ENCODE data around the gene CFAP65. TPM values are rescaled to one million over a fixed set of nuclear protein-coding genes. Genes with fewer than 3 reads are reported as not detected.
A peak's percentile ranks its signal among the peaks of the same experiment; 100 is the strongest.

The CFAP65 gene
- total RNA-seq, 1 donor from 2014 or later = not detected

GRCh38 chr2:218975060-218975777, 66.1 kb downstream of the CFAP65 start:
- no peak for DNase-seq (ENCODE audit: low spot score)

- no peak for DNase-seq (ENCODE audit: low spot score)
These were observed 70.4 kb downstream of the CFAP65 start for GRCh38 chr2:218970894-218971293.

- peak; percentile 6 for DNase-seq (ENCODE audit: low spot score)
These were observed 77.1 kb downstream of the CFAP65 start for GRCh38 chr2:218964041-218964771.

GRCh38 chr2:218963601-218964000, 77.7 kb downstream of the CFAP65 start:
- DNase-seq (ENCODE audit: low spot score) = no peak

- DNase-seq (ENCODE audit: low spot score) = no peak
These were observed 78.3 kb downstream of the CFAP65 start for GRCh38 chr2:218962859-218963492.

GRCh38 chr2:218961651-218962570, 79.4 kb downstream of the CFAP65 start:
- DNase-seq (ENCODE audit: low spot score) = no peak

GRCh38 chr2:218961229-218961628, 80.1 kb downstream of the CFAP65 start:
- DNase-seq (ENCODE audit: low spot score) = no peak

GRCh38 chr2:218960309-218961165, 80.8 kb downstream of the CFAP65 start:
- no peak for DNase-seq (ENCODE audit: low spot score)

GRCh38 chr2:218959761-218960308, 81.5 kb downstream of the CFAP65 start:
- DNase-seq (ENCODE audit: low spot score) = no peak

- DNase-seq (ENCODE audit: low spot score) = no peak
These were observed 82.1 kb downstream of the CFAP65 start, which contains the start of gene CDK5R2 for GRCh38 chr2:218959141-218959731. TSS of gene CDK5R2 (plus strand) at chr2:218959666. CDS start at chr2:218959821, 155 bp downstream.

GRCh38 chr2:218958276-218958675, 83.0 kb downstream of the CFAP65 start:
- no peak for DNase-seq (ENCODE audit: low spot score)

- DNase-seq (ENCODE audit: low spot score) = no peak
These were observed 83.6 kb downstream of the CFAP65 start for GRCh38 chr2:218957671-218958070.

GRCh38 chr2:218956039-218956438, 85.3 kb downstream of the CFAP65 start:
- DNase-seq (ENCODE audit: low spot score) = no peak

- no peak for DNase-seq (ENCODE audit: low spot score)
These were observed 86.6 kb downstream of the CFAP65 start for GRCh38 chr2:218954541-218955300.

GRCh38 chr2:218953366-218953954, 87.9 kb downstream of the CFAP65 start:
- DNase-seq (ENCODE audit: low spot score) = no peak
